HUES6 (cell line): ENCODE data around the gene BOLA2.
"Not testable (repeated sequence)": the region's sequence is repeated elsewhere in the genome, so short reads cannot be mapped to it uniquely, and the experiment has no call there.

Source experiments
- H3K27ac ChIP-seq: 2 replicates; pipeline ENCODE4 v1.7.0; 2013; ENCODE audit warnings: low read depth, mild to moderate bottlenecking, low read length, inconsistent platforms
- H3K27me3 ChIP-seq: 2 replicates; pipeline ENCODE4 v1.6.1; 2013; ENCODE audit warnings: low read length; ENCODE audit not compliant: control insufficient read depth, insufficient read depth
- H3K36me3 ChIP-seq: 2 replicates; pipeline ENCODE4 v1.6.1; 2013; ENCODE audit warnings: low read length; ENCODE audit not compliant: control insufficient read depth, insufficient read depth
- H3K4me1 ChIP-seq: 2 replicates; pipeline ENCODE4 v1.6.1; 2013; ENCODE audit warnings: low read length; ENCODE audit not compliant: control insufficient read depth, insufficient read depth
- H3K4me3 ChIP-seq: 2 replicates; pipeline ENCODE4 v1.5.1; 2013; ENCODE audit warnings: low read depth, low read length
- H3K9ac ChIP-seq: one replicate; pipeline ENCODE4 v1.6.1; 2013; ENCODE audit warnings: mild to moderate bottlenecking, low read length
- H3K9me3 ChIP-seq: 2 replicates; pipeline ENCODE4 v1.6.1; 2013; ENCODE audit warnings: low read depth, low read length; ENCODE audit not compliant: control insufficient read depth, insufficient read depth

BOLA2 gene

GRCh38 chr16:29454269-29454668, at the start of gene BOLA2, which contains the start of gene SLX1B:
Gene BOLA2 (minus strand): TSS chr16:29454351. CDS start chr16:29454253, 98 bp downstream.
Gene SLX1B (plus strand): TSS chr16:29454533.
- H3K4me1 ChIP-seq, H3K9ac ChIP-seq, H3K36me3 ChIP-seq, H3K27ac ChIP-seq, H3K27me3 ChIP-seq, H3K9me3 ChIP-seq, H3K4me3 ChIP-seq: not testable (repeated sequence)

GRCh38 chr16:29482276-29482675, 28.1 kb upstream of the BOLA2 start:
- not testable (repeated sequence) for H3K27ac ChIP-seq, H3K27me3 ChIP-seq, H3K36me3 ChIP-seq, H3K4me1 ChIP-seq, H3K4me3 ChIP-seq, H3K9me3 ChIP-seq, H3K9ac ChIP-seq

GRCh38 chr16:29472065-29472464, 17.9 kb upstream of the BOLA2 start:
- H3K4me3 ChIP-seq, H3K27ac ChIP-seq, H3K9ac ChIP-seq, H3K9me3 ChIP-seq, H3K36me3 ChIP-seq, H3K27me3 ChIP-seq, H3K4me1 ChIP-seq: not testable (repeated sequence)

- H3K4me1 ChIP-seq, H3K36me3 ChIP-seq, H3K9ac ChIP-seq, H3K9me3 ChIP-seq, H3K27me3 ChIP-seq, H3K27ac ChIP-seq, H3K4me3 ChIP-seq: not testable (repeated sequence)
Observed at GRCh38 chr16:29469660-29470059, 15.5 kb upstream of the BOLA2 start.

- H3K4me1 ChIP-seq, H3K9ac ChIP-seq, H3K4me3 ChIP-seq, H3K9me3 ChIP-seq, H3K36me3 ChIP-seq, H3K27me3 ChIP-seq, H3K27ac ChIP-seq: not testable (repeated sequence)
Observed at GRCh38 chr16:29467654-29468366, 13.7 kb upstream of the BOLA2 start.

- not testable (repeated sequence) for H3K9me3 ChIP-seq
Observed at GRCh38 chr16:29466904-29467303, 12.8 kb upstream of the BOLA2 start.

GRCh38 chr16:29465985-29466824, 12.1 kb upstream of the BOLA2 start:
- not testable (repeated sequence) for H3K36me3 ChIP-seq, H3K4me1 ChIP-seq, H3K9me3 ChIP-seq, H3K4me3 ChIP-seq, H3K9ac ChIP-seq, H3K27me3 ChIP-seq, H3K27ac ChIP-seq

More at GRCh38 chr16:29466904-29467303, 12.8 kb upstream of the BOLA2 start:
- H3K4me3 ChIP-seq, H3K36me3 ChIP-seq, H3K27me3 ChIP-seq, H3K27ac ChIP-seq, H3K4me1 ChIP-seq, H3K9ac ChIP-seq: not testable (repeated sequence)

- H3K4me3 ChIP-seq, H3K4me1 ChIP-seq, H3K9me3 ChIP-seq, H3K9ac ChIP-seq, H3K27ac ChIP-seq, H3K27me3 ChIP-seq, H3K36me3 ChIP-seq: not testable (repeated sequence)
Observed at GRCh38 chr16:29460647-29461030, 6.5 kb upstream of the BOLA2 start.

GRCh38 chr16:29459706-29460646, 5.8 kb upstream of the BOLA2 start, which contains the start of gene SULT1A4:
Gene SULT1A4 (plus strand): TSS chr16:29459913. CDS start chr16:29461386, 1,473 bp downstream.
- not testable (repeated sequence) for H3K4me1 ChIP-seq, H3K9me3 ChIP-seq, H3K4me3 ChIP-seq, H3K27me3 ChIP-seq, H3K9ac ChIP-seq, H3K27ac ChIP-seq, H3K36me3 ChIP-seq

GRCh38 chr16:29457660-29458059, 3.5 kb upstream of the BOLA2 start:
- not testable (repeated sequence) for H3K9me3 ChIP-seq, H3K27me3 ChIP-seq, H3K27ac ChIP-seq, H3K4me3 ChIP-seq, H3K4me1 ChIP-seq, H3K9ac ChIP-seq, H3K36me3 ChIP-seq

GRCh38 chr16:29454828-29455227, 677 bp upstream of the BOLA2 start:
- not testable (repeated sequence) for H3K4me3 ChIP-seq, H3K9me3 ChIP-seq, H3K27me3 ChIP-seq, H3K36me3 ChIP-seq, H3K9ac ChIP-seq, H3K4me1 ChIP-seq, H3K27ac ChIP-seq
